Lower leg skin (tissue), 3 donors: ENCODE results near the gene AK5.

Source experiments
- CTCF ChIP-seq, 3 donors: fragments of 450-650 bp; IDR thresholded peaks; one replicate each; pipeline ENCODE4 v1.5.1; 2016; ENCODE audit warnings: antibody characterized with exemption in 3 of 3, mild to moderate bottlenecking in 3 of 3, moderate library complexity in 2 of 3
- POLR2A ChIP-seq, 2 donors: fragments of 450-650 bp; IDR thresholded peaks; one replicate each; pipeline ENCODE4 v1.6.1; 2016 to 2017; ENCODE audit warnings: antibody characterized with exemption in 2 of 2, mild to moderate bottlenecking in 1 of 2, moderate library complexity in 1 of 2

- no peak for TF ChIP-seq POLR2A (IDR thresholded peaks at IDR 0.05)
- no peak for TF ChIP-seq CTCF (IDR thresholded peaks at IDR 0.05)
These were observed 18.7 kb downstream of the AK5 start for GRCh38 chr1:77300566-77300965.
